ENCODE results near the gene MDM2. TPM values are rescaled to one million over a fixed set of nuclear protein-coding genes. Genes with fewer than 3 reads are reported as not detected.

The MDM2 gene
- total and polyA plus RNA-seq, 4 donors = 24.9 to 155 (median 108) TPM

DNA sequence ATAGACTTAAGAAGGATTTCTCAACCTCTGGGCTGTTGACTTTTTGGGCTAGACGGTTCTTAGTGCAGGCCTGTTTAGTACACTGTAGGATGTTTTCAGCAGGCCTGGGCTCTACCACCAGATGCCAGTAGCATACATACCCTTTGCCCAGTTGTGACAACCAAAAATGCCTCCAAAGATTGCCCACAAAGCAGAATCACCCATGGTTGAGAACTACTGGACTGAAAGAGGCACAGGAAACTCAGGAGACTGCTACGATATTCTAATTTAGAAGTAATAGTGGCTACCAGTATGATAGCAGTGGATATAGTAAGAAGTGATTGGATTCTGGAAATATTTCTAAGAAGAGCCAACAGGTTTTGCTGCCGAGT, 46.5 kb upstream of the MDM2 start:
- DNase-seq (no peak), ATAC-seq (ENCODE audit: insufficient read depth, low FRiP score) (no peak)
- TF ChIP-seq, protein P1, sequence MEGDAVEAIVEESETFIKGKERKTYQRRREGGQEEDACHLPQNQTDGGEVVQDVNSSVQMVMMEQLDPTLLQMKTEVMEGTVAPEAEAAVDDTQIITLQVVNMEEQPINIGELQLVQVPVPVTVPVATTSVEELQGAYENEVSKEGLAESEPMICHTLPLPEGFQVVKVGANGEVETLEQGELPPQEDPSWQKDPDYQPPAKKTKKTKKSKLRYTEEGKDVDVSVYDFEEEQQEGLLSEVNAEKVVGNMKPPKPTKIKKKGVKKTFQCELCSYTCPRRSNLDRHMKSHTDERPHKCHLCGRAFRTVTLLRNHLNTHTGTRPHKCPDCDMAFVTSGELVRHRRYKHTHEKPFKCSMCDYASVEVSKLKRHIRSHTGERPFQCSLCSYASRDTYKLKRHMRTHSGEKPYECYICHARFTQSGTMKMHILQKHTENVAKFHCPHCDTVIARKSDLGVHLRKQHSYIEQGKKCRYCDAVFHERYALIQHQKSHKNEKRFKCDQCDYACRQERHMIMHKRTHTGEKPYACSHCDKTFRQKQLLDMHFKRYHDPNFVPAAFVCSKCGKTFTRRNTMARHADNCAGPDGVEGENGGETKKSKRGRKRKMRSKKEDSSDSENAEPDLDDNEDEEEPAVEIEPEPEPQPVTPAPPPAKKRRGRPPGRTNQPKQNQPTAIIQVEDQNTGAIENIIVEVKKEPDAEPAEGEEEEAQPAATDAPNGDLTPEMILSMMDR (IDR thresholded peaks at IDR 0.05; ENCODE audit: control extremely low read depth, extremely low read depth) = no peak
- no peaks in the 10 kb centered on the region for H3K27me3 ChIP-seq (ENCODE audit: control insufficient read depth in 3 of 3, insufficient read depth in 3 of 3, low read length in 2 of 3)
- H3K9me3 ChIP-seq (ENCODE audit: control insufficient read depth in 4 of 4, insufficient read depth in 3 of 4, low read length in 3 of 4) = no peaks in the 10 kb centered on the region
- no peak overlapping the region for H3K27ac ChIP-seq (ENCODE audit: low read depth in 1 of 2, low read length in 1 of 2)
- H3K4me3 ChIP-seq = no peak overlapping the region
- H3K36me3 ChIP-seq (ENCODE audit: control insufficient read depth in 4 of 4, insufficient read depth in 4 of 4, low read length in 4 of 4) = peaks cover 7 to 19% (median 15%) of the 10 kb centered on the region in 4 donors
- peaks cover 0 to 2% (median 0%) of the 10 kb centered on the region in 5 donors for H3K4me1 ChIP-seq (ENCODE audit: control insufficient read depth in 5 of 5, insufficient read depth in 5 of 5, low read length in 5 of 5)
- H3K9ac ChIP-seq (ENCODE audit: insufficient read depth in 1 of 2, low read length in 2 of 2) = no peak overlapping the region
- WGBS, 2 donors = 94% methylated on average over 3 of the region's 3 CpGs

DNA sequence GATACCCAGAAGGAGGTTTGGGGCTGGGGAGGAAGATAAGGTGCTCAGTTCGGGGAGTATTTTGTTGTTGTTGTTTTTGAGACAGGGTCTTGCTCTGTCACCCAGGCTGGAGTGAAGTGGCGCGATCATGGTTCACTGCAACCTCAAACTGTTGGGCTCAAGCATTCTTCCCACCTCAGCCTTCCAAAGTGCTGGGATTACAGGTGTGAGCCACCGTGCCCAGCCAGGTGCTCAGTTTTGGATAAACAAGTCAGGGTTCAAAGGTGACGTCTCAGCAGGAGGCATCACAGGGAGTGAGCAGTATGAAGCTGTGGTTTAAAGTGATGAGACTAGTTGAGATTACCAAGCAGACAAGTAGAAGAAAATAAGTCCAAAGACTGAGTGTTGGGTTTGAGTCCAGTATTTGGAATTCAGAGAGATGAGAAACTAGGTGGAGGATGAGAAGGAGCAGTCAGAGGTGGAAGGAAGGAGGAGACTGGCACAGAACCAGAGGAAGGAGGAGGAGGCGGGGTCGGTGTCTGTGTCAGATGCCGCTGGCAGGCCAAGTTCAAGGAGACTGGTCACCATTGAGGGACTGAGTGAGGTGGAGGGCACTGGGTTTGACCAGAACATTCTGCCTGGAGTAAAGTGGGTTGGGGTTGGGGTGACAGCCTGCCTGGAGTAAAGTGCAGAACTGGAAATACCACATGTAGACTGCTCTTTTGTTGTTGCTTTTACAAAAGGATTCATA, 45.9 kb upstream of the MDM2 start:
- ATAC-seq (ENCODE audit: insufficient read depth, low FRiP score) = no peak
- TF ChIP-seq, protein P1 (IDR thresholded peaks at IDR 0.05; ENCODE audit: control extremely low read depth, extremely low read depth) = no peak
- WGBS, 2 donors = 85 to 92% methylated on average over 8 of the region's 8 CpGs
- H3K9me3 ChIP-seq (ENCODE audit: control insufficient read depth in 4 of 4, insufficient read depth in 3 of 4, low read length in 3 of 4) = no peaks in the 10 kb centered on the region
- H3K4me1 ChIP-seq (ENCODE audit: control insufficient read depth in 5 of 5, insufficient read depth in 5 of 5, low read length in 5 of 5) = peaks cover 0 to 2% (median 0%) of the 10 kb centered on the region in 5 donors
- H3K36me3 ChIP-seq (ENCODE audit: control insufficient read depth in 4 of 4, insufficient read depth in 4 of 4, low read length in 4 of 4) = peaks cover 7 to 20% (median 17%) of the 10 kb centered on the region in 4 donors
- H3K27me3 ChIP-seq (ENCODE audit: control insufficient read depth in 3 of 3, insufficient read depth in 3 of 3, low read length in 2 of 3) = no peaks in the 10 kb centered on the region
- no peak overlapping the region for H3K27ac ChIP-seq (ENCODE audit: low read depth in 1 of 2, low read length in 1 of 2)
- H3K9ac ChIP-seq (ENCODE audit: insufficient read depth in 1 of 2, low read length in 2 of 2) = no peak overlapping the region
- H3K4me3 ChIP-seq = no peak overlapping the region
- no peak for DNase-seq

DNA sequence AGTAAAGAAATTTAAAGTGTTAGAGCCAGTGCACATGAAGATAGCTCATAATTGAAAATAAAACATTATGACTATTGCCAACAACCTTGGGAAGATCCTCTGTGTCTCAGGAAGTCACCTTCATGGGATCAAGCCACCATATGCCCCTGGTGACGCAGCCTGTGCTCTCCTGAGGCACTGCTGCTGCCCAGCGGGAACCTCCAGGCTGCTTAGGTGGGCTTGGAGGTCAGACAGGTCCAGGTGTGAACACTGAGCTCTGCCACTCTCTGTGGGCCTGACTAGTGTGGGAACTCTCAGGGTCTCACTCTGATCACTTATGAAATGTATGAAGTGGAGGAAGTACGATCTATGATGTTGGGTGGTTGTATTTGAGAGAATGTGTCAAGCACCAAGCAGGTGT, 45.3 kb upstream of the MDM2 start:
- WGBS, 2 donors = 95 to 96% methylated on average over 3 of the region's 3 CpGs
- H3K36me3 ChIP-seq (ENCODE audit: control insufficient read depth in 4 of 4, insufficient read depth in 4 of 4, low read length in 4 of 4) = peaks cover 7 to 20% (median 17%) of the 10 kb centered on the region in 4 donors
- no peak overlapping the region for H3K4me3 ChIP-seq

More for the DNA sequence above, 45.3 kb upstream of the MDM2 start:
- Histone ChIP-seq H3K9ac (ENCODE audit: insufficient read depth in 1 of 2, low read length in 2 of 2) (no peak overlapping the region), H3K27me3 (ENCODE audit: control insufficient read depth in 3 of 3, insufficient read depth in 3 of 3, low read length in 2 of 3) (no peaks in the 10 kb centered on the region), H3K27ac (ENCODE audit: low read depth in 1 of 2, low read length in 1 of 2) (no peak overlapping the region), H3K9me3 (ENCODE audit: control insufficient read depth in 4 of 4, insufficient read depth in 3 of 4, low read length in 3 of 4) (no peaks in the 10 kb centered on the region), H3K4me1 (ENCODE audit: control insufficient read depth in 5 of 5, insufficient read depth in 5 of 5, low read length in 5 of 5) (peaks cover 0 to 2% (median 0%) of the 10 kb centered on the region in 5 donors)
- TF ChIP-seq, protein P1 (IDR thresholded peaks at IDR 0.05; ENCODE audit: control extremely low read depth, extremely low read depth) = no peak
- DNase-seq (no peak), ATAC-seq (ENCODE audit: insufficient read depth, low FRiP score) (no peak)
